SK-N-SH treated with all-trans-retinoic acid at 6 μM for 48 hours (cell line): ENCODE measurements around the gene KIAA1217.

Source experiments
- ATAC-seq: fragments of 200-7000 bp; cut with Tn5 transposase; 3 replicates; pipeline ENCODE4 v1.9.1; 2020; ENCODE audit warnings: mild to moderate bottlenecking, moderate library complexity
- ARNTL ChIP-seq: fragments of 450-650 bp; formaldehyde crosslinking; IDR thresholded peaks from 2 replicates; pipeline ENCODE4 v1.5.0; 2020; ENCODE audit warnings: low read depth, mild to moderate bottlenecking, moderate library complexity, borderline replicate concordance
- CREB5 ChIP-seq: fragments of 250-450 bp; sonication (Bioruptor Pico); IDR thresholded peaks from 2 replicates; pipeline ENCODE4 v1.5.1; 2020; ENCODE audit warnings: low read depth, mild to moderate bottlenecking, moderate library complexity
- CSDC2 ChIP-seq: fragments of 250-450 bp; sonication (Bioruptor Pico); IDR thresholded peaks from 2 replicates; pipeline ENCODE4 v1.5.0; 2020; ENCODE audit warnings: mild to moderate bottlenecking, moderate library complexity
- CSRNP3 ChIP-seq: fragments of 250-450 bp; sonication (Bioruptor Pico); IDR thresholded peaks from 2 replicates; pipeline ENCODE4 v1.5.1; 2021; ENCODE audit warnings: mild to moderate bottlenecking, moderate library complexity
- ESRRG ChIP-seq: fragments of 250-450 bp; sonication (Bioruptor Pico); IDR thresholded peaks from 2 replicates; pipeline ENCODE4 v1.6.1; 2021; ENCODE audit warnings: mild to moderate bottlenecking
- GLIS3 ChIP-seq: fragments of 250-450 bp; sonication (Bioruptor Pico); IDR thresholded peaks from 2 replicates; pipeline ENCODE4 v1.5.0; 2020; ENCODE audit warnings: mild to moderate bottlenecking, moderate library complexity
- ISL1 ChIP-seq: fragments of 250-450 bp; sonication (Bioruptor Pico); IDR thresholded peaks from 2 replicates; pipeline ENCODE4 v2.1.2; 2022; ENCODE audit warnings: mild to moderate bottlenecking, moderate library complexity
- OSR1 ChIP-seq: fragments of 250-450 bp; sonication (Bioruptor Pico); IDR thresholded peaks from 2 replicates; pipeline ENCODE4 v1.8.0; 2022; ENCODE audit warnings: moderate library complexity, mild to moderate bottlenecking, inconsistent platforms
- PATZ1 ChIP-seq: fragments of 250-450 bp; sonication (Bioruptor Pico); IDR thresholded peaks from 2 replicates; pipeline ENCODE4 v1.8.0; 2020; ENCODE audit warnings: mild to moderate bottlenecking, moderate library complexity, borderline replicate concordance
- POU6F1 ChIP-seq: fragments of 250-450 bp; sonication (Bioruptor Pico); IDR thresholded peaks from 2 replicates; pipeline ENCODE4 v1.8.0; 2021; ENCODE audit warnings: low read depth, mild to moderate bottlenecking, moderate library complexity, borderline replicate concordance
- RARB ChIP-seq: fragments of 250-450 bp; sonication (Bioruptor Pico); IDR thresholded peaks from 2 replicates; pipeline ENCODE4 v1.8.0; 2021; ENCODE audit warnings: mild to moderate bottlenecking, moderate library complexity
- SNAI2 ChIP-seq: fragments of 250-450 bp; sonication (Bioruptor Pico); IDR thresholded peaks from 2 replicates; pipeline ENCODE4 v1.5.0; 2020; ENCODE audit warnings: mild to moderate bottlenecking, moderate library complexity
- TOX ChIP-seq: fragments of 250-450 bp; sonication (Bioruptor Pico); IDR thresholded peaks from 2 replicates; pipeline ENCODE4 v1.8.0; 2021; ENCODE audit warnings: mild to moderate bottlenecking, moderate library complexity, borderline replicate concordance
- TSHZ2 ChIP-seq: fragments of 250-450 bp; sonication (Bioruptor Pico); IDR thresholded peaks from 2 replicates; pipeline ENCODE4 v1.5.0; 2020; ENCODE audit warnings: mild to moderate bottlenecking, moderate library complexity
- ZC3H10 ChIP-seq: fragments of 250-450 bp; sonication (Bioruptor Pico); IDR thresholded peaks from 2 replicates; pipeline ENCODE4 v1.5.1; 2021; ENCODE audit warnings: mild to moderate bottlenecking, moderate library complexity
- ZFP3 ChIP-seq: fragments of 250-450 bp; sonication (Bioruptor Pico); IDR thresholded peaks from 2 replicates; pipeline ENCODE4 v1.5.0; 2020; ENCODE audit warnings: mild to moderate bottlenecking, moderate library complexity
- ZFP30 ChIP-seq: fragments of 450-650 bp; formaldehyde crosslinking; IDR thresholded peaks from 2 replicates; pipeline ENCODE4 v1.5.0; 2022; ENCODE audit warnings: mild to moderate bottlenecking, moderate library complexity
- ZNF565 ChIP-seq: fragments of 450-650 bp; formaldehyde crosslinking; conservative IDR thresholded peaks from 2 replicates; pipeline ENCODE4 v1.5.0; 2020; ENCODE audit warnings: low read depth, mild to moderate bottlenecking, moderate library complexity
- ZNF70 ChIP-seq: fragments of 450-650 bp; formaldehyde crosslinking; IDR thresholded peaks from 2 replicates; pipeline ENCODE4 v1.5.0; 2020; ENCODE audit warnings: mild to moderate bottlenecking, moderate library complexity
- ZNF8 ChIP-seq: fragments of 450-650 bp; formaldehyde crosslinking; IDR thresholded peaks from 2 replicates; pipeline ENCODE4 v1.5.0; 2020; ENCODE audit warnings: mild to moderate bottlenecking, moderate library complexity

KIAA1217 gene

GRCh38 chr10:24502801-24503460 lies 294.0 kb downstream of the KIAA1217 start:
- TF ChIP-seq CREB5 (no peak), CSRNP3 (no peak), GLIS3 (CRISPR knock-in tag) (no peak), POU6F1 (CRISPR knock-in tag) (no peak), TOX (CRISPR knock-in tag) (no peak), CSDC2 (CRISPR knock-in tag) (no peak), TSHZ2 (no peak), OSR1 (CRISPR knock-in tag) (no peak), PATZ1 (CRISPR knock-in tag) (no peak), ZC3H10 (CRISPR knock-in tag) (no peak), RARB (CRISPR knock-in tag) (no peak), ARNTL (no peak), ZFP3 (CRISPR knock-in tag) (no peak), ZFP30 (CRISPR knock-in tag) (no peak), SNAI2 (CRISPR knock-in tag) (no peak), ZNF8 (CRISPR knock-in tag) (no peak), ISL1 (CRISPR knock-in tag) (no peak), ESRRG (CRISPR knock-in tag) (no peak), ZNF565 (CRISPR knock-in tag) (no peak)
- no peak for ATAC-seq

GRCh38 chr10:24503461-24504320 lies 294.8 kb downstream of the KIAA1217 start:
- peak; percentile 88 for ATAC-seq
- TF ChIP-seq RARB (CRISPR knock-in tag) (no peak), ZFP3 (CRISPR knock-in tag) (no peak), ZNF70 (CRISPR knock-in tag) (no peak), TSHZ2 (no peak), CSDC2 (CRISPR knock-in tag) (no peak), CREB5 (no peak), POU6F1 (CRISPR knock-in tag) (no peak), TOX (CRISPR knock-in tag) (no peak), PATZ1 (CRISPR knock-in tag) (no peak)
